ENCODE data around the gene ETS1.

The ETS1 gene

GRCh38 chr11:128593281-128593680 is 5.9 kb upstream of the ETS1 start:
- DNase-seq (ENCODE audit: low read depth) = no peak

- DNase-seq (ENCODE audit: low read depth) = no peak
These were observed 5.1 kb upstream of the ETS1 start for GRCh38 chr11:128592454-128592853.

- DNase-seq (ENCODE audit: low read depth) = no peak
These were observed 3.2 kb upstream of the ETS1 start for GRCh38 chr11:128590587-128590986.

- DNase-seq (ENCODE audit: low read depth) = no peak
These were observed 2.6 kb upstream of the ETS1 start for GRCh38 chr11:128589998-128590397.

GRCh38 chr11:128588093-128588492 is 735 bp upstream of the ETS1 start:
- DNase-seq (ENCODE audit: low read depth) = no peak

- no peak for DNase-seq (ENCODE audit: low read depth)
These were observed 669 bp downstream of the ETS1 start for GRCh38 chr11:128586689-128587088.

GRCh38 chr11:128585498-128586238 is 1.7 kb downstream of the ETS1 start:
- no peak for DNase-seq (ENCODE audit: low read depth)

GRCh38 chr11:128584253-128584652 is 3.1 kb downstream of the ETS1 start:
- DNase-seq (ENCODE audit: low read depth) = no peak

GRCh38 chr11:128582496-128583366 is 4.6 kb downstream of the ETS1 start:
- DNase-seq (ENCODE audit: low read depth) = no peak

GRCh38 chr11:128581561-128582272 is 5.6 kb downstream of the ETS1 start:
- no peak for DNase-seq (ENCODE audit: low read depth)

GRCh38 chr11:128580612-128581011 is 6.7 kb downstream of the ETS1 start:
- DNase-seq (ENCODE audit: low read depth) = no peak

GRCh38 chr11:128579798-128580504 is 7.4 kb downstream of the ETS1 start:
- DNase-seq (ENCODE audit: low read depth) = no peak

GRCh38 chr11:128576555-128576954 is 10.8 kb downstream of the ETS1 start:
- no peak for DNase-seq (ENCODE audit: low read depth)

GRCh38 chr11:128575961-128576350 is 11.4 kb downstream of the ETS1 start:
- DNase-seq (ENCODE audit: low read depth) = no peak

GRCh38 chr11:128575174-128575960 is 12.0 kb downstream of the ETS1 start:
- DNase-seq (ENCODE audit: low read depth) = no peak

GRCh38 chr11:128574576-128575011 is 12.8 kb downstream of the ETS1 start:
- no peak for DNase-seq (ENCODE audit: low read depth)

- DNase-seq (ENCODE audit: low read depth) = no peak
These were observed 13.7 kb downstream of the ETS1 start for GRCh38 chr11:128573638-128574037.

- no peak for DNase-seq (ENCODE audit: low read depth)
These were observed 14.4 kb downstream of the ETS1 start for GRCh38 chr11:128572965-128573364.

- no peak for DNase-seq (ENCODE audit: low read depth)
These were observed 16.7 kb downstream of the ETS1 start for GRCh38 chr11:128570632-128571031.

- DNase-seq (ENCODE audit: low read depth) = no peak
These were observed 18.1 kb downstream of the ETS1 start for GRCh38 chr11:128569291-128569690.

- DNase-seq (ENCODE audit: low read depth) = no peak
These were observed 19.1 kb downstream of the ETS1 start for GRCh38 chr11:128568166-128568778.
